MM.1S (cell line): ENCODE data around the gene SP6.

Source experiments
- EZH2 ChIP-seq: fragments of 300-600 bp; sonication (generic); optimal IDR thresholded peaks from 2 replicates; pipeline ENCODE3; 2017; ENCODE audit warnings: low read depth, mild to moderate bottlenecking, antibody characterized with exemption, low read length, mixed read lengths
- EZH2phosphoT487 ChIP-seq: fragments of 300-600 bp; sonication (generic); IDR thresholded peaks from 2 replicates; pipeline ENCODE4 v1.6.1; 2018; ENCODE audit warnings: antibody characterized with exemption, low read length
- TF ChIP-seq, protein P1 (sequence below): fragments of 300-600 bp; sonication (generic); IDR thresholded peaks from 2 replicates; pipeline ENCODE4 v1.5.1; 2016; ENCODE audit warnings: antibody characterized with exemption, low read length, mixed read lengths

DNA sequence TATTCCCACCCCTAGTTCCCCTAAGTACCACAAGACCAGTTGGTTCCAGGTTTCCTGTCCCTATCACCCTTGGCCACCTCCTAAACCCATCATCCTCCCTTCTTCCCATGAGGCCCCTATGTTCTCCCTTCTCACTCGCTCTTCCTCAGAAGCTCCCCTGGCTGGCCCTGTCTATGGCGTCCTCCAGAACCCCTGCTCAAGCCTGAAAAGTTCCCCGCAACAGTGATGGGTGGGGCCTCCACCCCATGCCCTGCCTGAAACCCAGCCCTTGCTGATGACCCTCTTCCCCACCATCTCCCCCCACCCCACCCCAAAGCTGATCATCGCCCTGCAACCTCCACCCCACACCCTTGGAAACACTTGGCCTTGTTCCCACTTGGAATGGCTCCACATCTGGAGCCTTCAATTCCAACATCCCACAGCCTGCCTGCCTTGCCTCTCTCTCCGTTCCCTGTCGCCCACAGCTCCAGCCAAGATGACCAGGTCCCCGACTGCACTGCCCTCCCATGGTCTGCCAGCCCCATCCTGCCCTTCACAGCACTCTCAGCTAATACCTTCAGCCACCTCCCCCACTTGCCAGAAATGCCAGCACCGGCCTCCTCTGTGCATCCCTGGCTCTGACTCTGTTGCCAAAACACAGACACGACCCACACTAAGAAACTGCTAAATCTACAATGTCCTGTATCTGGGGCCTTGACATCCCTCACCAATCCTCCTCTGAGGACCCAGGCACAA, 39.9 kb downstream of the SP6 start:
- TF ChIP-seq, protein P1, sequence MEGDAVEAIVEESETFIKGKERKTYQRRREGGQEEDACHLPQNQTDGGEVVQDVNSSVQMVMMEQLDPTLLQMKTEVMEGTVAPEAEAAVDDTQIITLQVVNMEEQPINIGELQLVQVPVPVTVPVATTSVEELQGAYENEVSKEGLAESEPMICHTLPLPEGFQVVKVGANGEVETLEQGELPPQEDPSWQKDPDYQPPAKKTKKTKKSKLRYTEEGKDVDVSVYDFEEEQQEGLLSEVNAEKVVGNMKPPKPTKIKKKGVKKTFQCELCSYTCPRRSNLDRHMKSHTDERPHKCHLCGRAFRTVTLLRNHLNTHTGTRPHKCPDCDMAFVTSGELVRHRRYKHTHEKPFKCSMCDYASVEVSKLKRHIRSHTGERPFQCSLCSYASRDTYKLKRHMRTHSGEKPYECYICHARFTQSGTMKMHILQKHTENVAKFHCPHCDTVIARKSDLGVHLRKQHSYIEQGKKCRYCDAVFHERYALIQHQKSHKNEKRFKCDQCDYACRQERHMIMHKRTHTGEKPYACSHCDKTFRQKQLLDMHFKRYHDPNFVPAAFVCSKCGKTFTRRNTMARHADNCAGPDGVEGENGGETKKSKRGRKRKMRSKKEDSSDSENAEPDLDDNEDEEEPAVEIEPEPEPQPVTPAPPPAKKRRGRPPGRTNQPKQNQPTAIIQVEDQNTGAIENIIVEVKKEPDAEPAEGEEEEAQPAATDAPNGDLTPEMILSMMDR: no peak
- TF ChIP-seq EZH2 (no peak), EZH2phosphoT487 (no peak)
